OCI-LY3 (cell line): Measurements from ENCODE around the gene FAAP100.

Experiments used
- H2AFZ ChIP-seq: fragments of 200-600, 300-600 bp; shearing (Covaris generic); 2 replicates; pipeline ENCODE4 v1.6.0; 2014; ENCODE audit warnings: antibody characterized with exemption, low read depth, low read length
- H3K27ac ChIP-seq: fragments of 200-600, 300-600 bp; sonication (generic); 2 replicates; pipeline ENCODE4 v1.5.1; 2014; ENCODE audit warnings: mild to moderate bottlenecking, low read length, moderate library complexity, mixed read lengths
- H3K27me3 ChIP-seq: fragments of 200-600, 300-600 bp; sonication (generic); 2 replicates; pipeline ENCODE4 v1.6.1; 2014; ENCODE audit warnings: low read depth, low read length, mixed read lengths
- H3K36me3 ChIP-seq: fragments of 200-600, 300-600 bp; sonication (generic); replicated peaks from 2 replicates; pipeline ENCODE3; 2014; ENCODE audit warnings: low read depth, low read length, mixed read lengths
- H3K4me1 ChIP-seq: fragments of 300-600, 200-600 bp; sonication (generic); 2 replicates; pipeline ENCODE4 v1.6.1; 2014; ENCODE audit warnings: low read length, mixed read lengths
- H3K4me2 ChIP-seq: fragments of 200-600, 300-600 bp; sonication (generic); 2 replicates; pipeline ENCODE4 v1.6.1; 2014; ENCODE audit warnings: low read length, mixed read lengths
- H3K4me3 ChIP-seq: fragments of 300-600, 200-600 bp; sonication (generic); 2 replicates; pipeline ENCODE4 v1.5.1; 2014; ENCODE audit warnings: antibody characterized with exemption, mild to moderate bottlenecking, low read length, moderate library complexity
- H3K79me2 ChIP-seq: fragments of 300-600, 200-600 bp; shearing (Covaris generic); 2 replicates; pipeline ENCODE4 v1.6.1; 2014; ENCODE audit warnings: mild to moderate bottlenecking, low read length, mixed read lengths
- H3K9ac ChIP-seq: fragments of 300-600, 200-600 bp; shearing (Covaris generic); 2 replicates; pipeline ENCODE4 v1.6.0; 2014; ENCODE audit warnings: mild to moderate bottlenecking, low read length, moderate library complexity
- H3K9me3 ChIP-seq: fragments of 200-600, 300-600 bp; shearing (Covaris generic); 2 replicates; pipeline ENCODE4 v1.6.1; 2014; ENCODE audit warnings: low read length, mixed read lengths; ENCODE audit not compliant: insufficient read depth
- H4K20me1 ChIP-seq: fragments of 200-600, 300-600 bp; sonication (generic); 2 replicates; pipeline ENCODE4 v1.6.1; 2016; ENCODE audit warnings: low read length, mixed read lengths; ENCODE audit not compliant: insufficient read depth
- EZH2phosphoT487 ChIP-seq: fragments of 200-600 bp; shearing (Covaris generic); IDR thresholded peaks from 2 replicates; pipeline ENCODE4 v1.6.1; 2018; ENCODE audit warnings: antibody characterized with exemption, mixed run types, low read depth
- TF ChIP-seq, protein P1 (sequence below): fragments of 200-600, 300-600 bp; sonication (generic); IDR thresholded peaks from 2 replicates; pipeline ENCODE4 v1.5.1; 2014; ENCODE audit warnings: antibody characterized with exemption, low read length, low read depth

FAAP100 gene

DNA sequence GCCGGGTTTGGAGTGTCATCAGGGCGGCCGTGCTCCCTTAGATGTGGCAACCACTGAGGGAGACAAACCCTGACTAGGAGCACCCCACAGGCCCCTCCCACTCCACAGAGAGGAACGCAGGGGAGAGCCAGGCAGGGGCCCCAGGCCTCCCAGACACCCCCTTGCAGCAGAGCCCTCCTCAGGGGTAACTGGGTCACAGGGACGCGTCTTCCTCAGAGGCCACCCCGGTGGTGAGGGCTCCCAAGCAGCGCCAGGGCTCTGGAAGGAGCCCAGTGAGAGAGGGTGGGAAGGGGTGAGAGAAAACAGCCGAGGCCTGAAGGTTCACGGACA is 12.6 kb downstream of the FAAP100 start:
- Histone ChIP-seq H3K4me3 (no peak overlapping the region), H3K27me3 (no peaks in the 10 kb centered on the region), H2AFZ (no peak overlapping the region), H3K36me3 (no peaks in the 10 kb centered on the region), H3K4me1 (no peaks in the 10 kb centered on the region), H3K4me2 (no peak overlapping the region), H3K79me2 (no peaks in the 10 kb centered on the region), H3K9ac (no peak overlapping the region), H3K9me3 (no peaks in the 10 kb centered on the region), H4K20me1 (no peaks in the 10 kb centered on the region), H3K27ac (no peak overlapping the region)
- TF ChIP-seq EZH2phosphoT487 = no peak
- TF ChIP-seq, protein P1, sequence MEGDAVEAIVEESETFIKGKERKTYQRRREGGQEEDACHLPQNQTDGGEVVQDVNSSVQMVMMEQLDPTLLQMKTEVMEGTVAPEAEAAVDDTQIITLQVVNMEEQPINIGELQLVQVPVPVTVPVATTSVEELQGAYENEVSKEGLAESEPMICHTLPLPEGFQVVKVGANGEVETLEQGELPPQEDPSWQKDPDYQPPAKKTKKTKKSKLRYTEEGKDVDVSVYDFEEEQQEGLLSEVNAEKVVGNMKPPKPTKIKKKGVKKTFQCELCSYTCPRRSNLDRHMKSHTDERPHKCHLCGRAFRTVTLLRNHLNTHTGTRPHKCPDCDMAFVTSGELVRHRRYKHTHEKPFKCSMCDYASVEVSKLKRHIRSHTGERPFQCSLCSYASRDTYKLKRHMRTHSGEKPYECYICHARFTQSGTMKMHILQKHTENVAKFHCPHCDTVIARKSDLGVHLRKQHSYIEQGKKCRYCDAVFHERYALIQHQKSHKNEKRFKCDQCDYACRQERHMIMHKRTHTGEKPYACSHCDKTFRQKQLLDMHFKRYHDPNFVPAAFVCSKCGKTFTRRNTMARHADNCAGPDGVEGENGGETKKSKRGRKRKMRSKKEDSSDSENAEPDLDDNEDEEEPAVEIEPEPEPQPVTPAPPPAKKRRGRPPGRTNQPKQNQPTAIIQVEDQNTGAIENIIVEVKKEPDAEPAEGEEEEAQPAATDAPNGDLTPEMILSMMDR = no peak

DNA sequence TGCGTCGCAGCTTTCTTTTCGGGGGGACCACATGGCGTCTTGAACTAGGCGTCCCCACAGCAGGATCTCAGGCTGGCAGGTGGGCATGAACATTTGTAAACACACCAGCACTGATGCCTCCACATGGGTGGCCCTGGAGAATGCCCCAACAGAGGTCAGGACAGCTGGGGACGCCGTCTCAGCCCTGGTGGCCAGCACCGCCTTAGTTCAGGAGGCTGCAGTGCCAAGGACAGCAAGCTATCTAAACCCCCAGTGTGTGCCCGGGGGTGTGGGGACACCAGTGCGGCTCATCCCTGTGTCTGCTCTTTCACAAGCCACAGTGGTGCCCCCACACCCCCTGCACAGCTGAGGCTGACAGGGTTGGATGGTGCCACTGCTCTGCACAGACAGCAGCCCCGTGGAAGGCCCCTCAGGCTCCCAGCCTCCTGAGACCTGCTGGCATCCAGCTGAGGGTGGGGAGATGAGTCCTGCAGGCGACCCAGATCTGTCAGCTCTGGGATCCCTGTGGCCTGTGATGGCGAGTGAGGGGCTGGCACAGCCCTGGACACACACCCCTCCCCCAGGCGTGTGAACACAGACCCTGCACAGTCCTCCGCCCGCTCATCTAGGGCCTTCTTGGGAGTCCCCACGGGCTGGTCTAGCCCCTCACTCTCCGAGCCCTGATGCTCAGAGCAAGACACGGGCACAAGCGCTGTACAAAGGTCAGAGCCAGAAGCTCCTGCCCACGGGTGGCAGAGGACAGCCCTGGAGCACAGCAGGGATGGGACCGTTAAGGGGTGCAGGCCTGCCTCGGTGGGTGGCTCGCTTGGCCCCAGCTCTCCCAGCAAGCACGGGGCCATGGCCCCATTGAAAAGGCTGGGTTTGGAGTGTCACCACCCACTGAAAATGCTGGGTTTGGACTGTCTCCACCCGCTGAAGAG is 13.2 kb downstream of the FAAP100 start:
- no peak overlapping the region for H3K4me3 ChIP-seq
- H3K27ac ChIP-seq = no peak overlapping the region
- no peak overlapping the region for H2AFZ ChIP-seq
- no peaks in the 10 kb centered on the region for H3K9me3 ChIP-seq
- no peaks in the 10 kb centered on the region for H4K20me1 ChIP-seq
- no peaks in the 10 kb centered on the region for H3K27me3 ChIP-seq
- no peaks in the 10 kb centered on the region for H3K36me3 ChIP-seq
- no peak for TF ChIP-seq EZH2phosphoT487
- TF ChIP-seq, protein P1 = no peak
- H3K4me1 ChIP-seq = no peaks in the 10 kb centered on the region
- H3K4me2 ChIP-seq = no peak overlapping the region
- H3K9ac ChIP-seq = no peak overlapping the region
- no peaks in the 10 kb centered on the region for H3K79me2 ChIP-seq

GRCh38 chr17:81537856-81538555 is 14.1 kb downstream of the FAAP100 start:
- no peaks in the 10 kb centered on the region for H3K4me1 ChIP-seq
- no peak for TF ChIP-seq EZH2phosphoT487
- TF ChIP-seq, protein P1 = no peak
- H4K20me1 ChIP-seq = no peaks in the 10 kb centered on the region
- no peak overlapping the region for H3K4me2 ChIP-seq
- H3K9ac ChIP-seq = no peak overlapping the region
- H3K27me3 ChIP-seq = no peaks in the 10 kb centered on the region
- H3K9me3 ChIP-seq = no peaks in the 10 kb centered on the region
- no peak overlapping the region for H2AFZ ChIP-seq
- H3K79me2 ChIP-seq = no peaks in the 10 kb centered on the region
- no peaks in the 10 kb centered on the region for H3K36me3 ChIP-seq
- H3K27ac ChIP-seq = no peak overlapping the region
- H3K4me3 ChIP-seq = no peak overlapping the region

- Histone ChIP-seq H3K4me2 (no peak overlapping the region), H3K9ac (no peak overlapping the region)
These were observed 14.8 kb downstream of the FAAP100 start for GRCh38 chr17:81537343-81537855.

More at GRCh38 chr17:81537343-81537855, 14.8 kb downstream of the FAAP100 start:
- Histone ChIP-seq H3K27me3 (no peaks in the 10 kb centered on the region), H3K79me2 (no peaks in the 10 kb centered on the region), H3K4me3 (no peak overlapping the region), H3K27ac (no peak overlapping the region), H4K20me1 (no peaks in the 10 kb centered on the region), H2AFZ (no peak overlapping the region), H3K9me3 (no peaks in the 10 kb centered on the region), H3K4me1 (no peaks in the 10 kb centered on the region), H3K36me3 (no peaks in the 10 kb centered on the region)
- TF ChIP-seq, protein P1 = peak; percentile 29
- TF ChIP-seq EZH2phosphoT487 = no peak
